Mesothelial cell of epicardium (in vitro differentiated cells): ENCODE data around the gene MTFMT. TPM values are rescaled to one million over a fixed set of nuclear protein-coding genes. Genes with fewer than 3 reads are reported as not detected.
"Not testable (repeated sequence)": the region's sequence is repeated elsewhere in the genome, so short reads cannot be mapped to it uniquely, and the experiment has no call there.

ENCODE experiments used
- DNase-seq, 2 experiments: peaks; one replicate each; pipeline ENCODE4 v3.0.0; 2021; ENCODE audit warnings: low spot score in 2 of 2; ENCODE audit not compliant: unreplicated experiment in 2 of 2
- H3K27ac Mint-ChIP-seq: 2 replicates; pipeline ENCODE4 v1.8.0; 2021; ENCODE audit warnings: mixed read lengths
- H3K27me3 Mint-ChIP-seq: 2 replicates; pipeline ENCODE4 v1.8.0; 2021; ENCODE audit warnings: low read depth, mixed read lengths
- H3K36me3 Mint-ChIP-seq: 2 replicates; pipeline ENCODE4 v1.8.0; 2021; ENCODE audit warnings: mixed read lengths
- H3K4me1 Mint-ChIP-seq: 2 replicates; pipeline ENCODE4 v1.8.0; 2021; ENCODE audit warnings: mixed read lengths
- H3K4me3 Mint-ChIP-seq: 2 replicates; pipeline ENCODE4 v1.8.0; 2021; ENCODE audit warnings: mild to moderate bottlenecking, moderate library complexity, mixed read lengths
- H3K9me3 Mint-ChIP-seq: 2 replicates; pipeline ENCODE4 v1.8.0; 2021; ENCODE audit warnings: mixed read lengths
- total RNA-seq: library from RNA; stranded (reverse); gene quantifications from 3 replicates; pipeline ENCODE4 v1.2.1, GENCODE V29; 2021
- TF ChIP-seq, protein P1 (sequence below): fragments of 200-600 bp; sonication (generic); IDR thresholded peaks from one replicate; pipeline ENCODE4 v1.5.0; 2021; ENCODE audit warnings: antibody characterized with exemption; ENCODE audit not compliant: unreplicated experiment

MTFMT gene
- total RNA-seq, 1 donor from 2014 or later, result 17.8 TPM

DNA sequence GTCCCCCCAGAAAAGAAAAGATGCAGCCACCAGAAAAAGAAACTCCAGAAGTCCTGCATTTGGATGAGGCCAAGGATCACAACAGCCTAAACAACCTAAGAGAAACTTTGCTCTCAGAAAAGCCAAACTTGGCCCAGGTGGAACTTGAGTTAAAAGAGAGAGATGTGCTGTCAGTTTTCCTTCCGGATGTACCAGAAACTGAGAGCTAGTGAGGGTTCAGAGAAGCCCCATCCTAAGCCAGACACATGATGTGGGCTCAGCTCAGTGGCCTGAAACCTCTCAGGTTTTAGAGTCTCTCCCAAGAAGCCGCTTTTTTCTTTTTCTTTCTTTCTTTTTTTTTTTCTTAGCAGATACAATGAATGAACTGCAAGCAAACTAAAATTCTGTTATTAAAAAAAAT lies 23.5 kb upstream of the MTFMT start:
- Mint-ChIP-seq H3K4me1 (peaks cover 14% of the 10 kb centered on the region), H3K4me3 (no peak overlapping the region), H3K27me3 (no peaks in the 10 kb centered on the region), H3K27ac (no peak overlapping the region), H3K9me3 (no peaks in the 10 kb centered on the region), H3K36me3 (no peaks in the 10 kb centered on the region)
- TF ChIP-seq, protein P1, sequence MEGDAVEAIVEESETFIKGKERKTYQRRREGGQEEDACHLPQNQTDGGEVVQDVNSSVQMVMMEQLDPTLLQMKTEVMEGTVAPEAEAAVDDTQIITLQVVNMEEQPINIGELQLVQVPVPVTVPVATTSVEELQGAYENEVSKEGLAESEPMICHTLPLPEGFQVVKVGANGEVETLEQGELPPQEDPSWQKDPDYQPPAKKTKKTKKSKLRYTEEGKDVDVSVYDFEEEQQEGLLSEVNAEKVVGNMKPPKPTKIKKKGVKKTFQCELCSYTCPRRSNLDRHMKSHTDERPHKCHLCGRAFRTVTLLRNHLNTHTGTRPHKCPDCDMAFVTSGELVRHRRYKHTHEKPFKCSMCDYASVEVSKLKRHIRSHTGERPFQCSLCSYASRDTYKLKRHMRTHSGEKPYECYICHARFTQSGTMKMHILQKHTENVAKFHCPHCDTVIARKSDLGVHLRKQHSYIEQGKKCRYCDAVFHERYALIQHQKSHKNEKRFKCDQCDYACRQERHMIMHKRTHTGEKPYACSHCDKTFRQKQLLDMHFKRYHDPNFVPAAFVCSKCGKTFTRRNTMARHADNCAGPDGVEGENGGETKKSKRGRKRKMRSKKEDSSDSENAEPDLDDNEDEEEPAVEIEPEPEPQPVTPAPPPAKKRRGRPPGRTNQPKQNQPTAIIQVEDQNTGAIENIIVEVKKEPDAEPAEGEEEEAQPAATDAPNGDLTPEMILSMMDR, result no peak
- no peak for DNase-seq

DNA sequence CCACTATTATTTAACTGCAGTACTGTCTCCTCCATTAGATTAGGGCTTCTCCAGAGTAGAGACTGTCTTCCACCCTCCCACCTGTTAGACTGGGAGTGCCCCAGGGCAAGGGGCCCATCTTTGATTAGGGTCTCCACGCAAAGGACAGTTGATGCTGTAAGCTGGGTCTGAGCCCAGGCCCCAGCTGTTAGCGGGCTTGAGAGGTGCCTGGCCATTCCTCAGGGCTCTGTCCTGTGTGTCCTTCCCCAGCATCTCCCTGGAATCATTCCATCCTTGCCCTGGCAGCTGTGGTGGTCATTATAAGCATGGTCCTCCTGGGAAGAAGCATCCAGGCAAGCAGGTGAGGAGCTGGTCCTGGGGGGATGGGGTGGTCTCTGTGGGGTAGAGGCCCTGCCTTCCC lies 21.8 kb upstream of the MTFMT start:
- no peaks in the 10 kb centered on the region for H3K9me3 Mint-ChIP-seq
- DNase-seq, result no peak
- peaks cover 14% of the 10 kb centered on the region for H3K4me1 Mint-ChIP-seq
- no peak overlapping the region for H3K4me3 Mint-ChIP-seq
- TF ChIP-seq, protein P1, result no peak
- no peaks in the 10 kb centered on the region for H3K36me3 Mint-ChIP-seq
- no peaks in the 10 kb centered on the region for H3K27me3 Mint-ChIP-seq
- H3K27ac Mint-ChIP-seq, result no peak overlapping the region

DNA sequence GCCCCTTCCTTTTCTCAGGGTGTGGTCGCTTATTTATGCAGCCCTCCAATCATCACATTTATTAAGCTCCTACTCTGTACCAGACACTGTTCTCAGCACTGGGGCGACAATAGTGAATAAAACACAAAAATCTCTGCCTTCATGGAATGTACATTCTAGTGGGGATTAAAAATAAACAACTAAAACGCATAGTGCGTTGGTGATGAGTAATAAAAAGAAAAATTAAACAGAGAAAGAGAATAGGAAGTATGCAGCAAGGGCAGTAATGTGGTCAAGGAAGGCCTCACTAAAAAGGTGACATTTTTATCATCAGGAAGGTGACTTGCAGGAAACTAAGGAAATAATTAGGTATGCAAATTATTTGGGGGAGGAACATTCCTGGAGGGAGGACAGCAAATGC lies 20.8 kb upstream of the MTFMT start:
- Mint-ChIP-seq H3K27ac (no peak overlapping the region), H3K27me3 (no peaks in the 10 kb centered on the region), H3K9me3 (no peaks in the 10 kb centered on the region), H3K4me3 (no peak overlapping the region), H3K4me1 (peaks cover 14% of the 10 kb centered on the region), H3K36me3 (no peaks in the 10 kb centered on the region)
- TF ChIP-seq, protein P1, result no peak
- DNase-seq, result no peak

DNA sequence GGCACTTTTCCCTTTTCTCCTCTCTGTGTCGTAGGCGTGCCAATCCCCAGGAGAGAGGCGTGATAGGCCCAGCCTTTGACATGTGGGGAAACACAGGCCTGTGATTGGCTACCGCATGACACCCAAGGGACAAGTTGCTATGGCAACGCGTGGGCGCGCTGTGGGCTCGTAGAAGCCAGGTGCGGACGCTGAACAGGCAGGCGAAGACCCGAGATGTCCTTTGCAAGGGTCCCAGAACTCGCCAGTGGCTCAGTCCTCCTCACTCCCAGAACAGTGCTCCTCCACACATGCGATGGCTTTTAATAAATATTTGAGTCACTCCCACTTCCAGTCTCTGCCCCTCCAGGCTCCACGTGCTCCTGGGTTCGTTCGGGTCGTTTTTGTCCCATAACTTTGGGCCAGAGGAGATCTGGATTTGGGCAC lies 20.0 kb upstream of the MTFMT start:
- no peaks in the 10 kb centered on the region for H3K36me3 Mint-ChIP-seq
- H3K4me3 Mint-ChIP-seq, result peak overlapping the region; percentile 43
- H3K27ac Mint-ChIP-seq, result peak overlapping the region; percentile 21
- TF ChIP-seq, protein P1, result no peak
- no peaks in the 10 kb centered on the region for H3K9me3 Mint-ChIP-seq
- H3K27me3 Mint-ChIP-seq, result no peaks in the 10 kb centered on the region
- peak; percentile 75 to 80 for DNase-seq
- H3K4me1 Mint-ChIP-seq, result peaks cover 14% of the 10 kb centered on the region

DNA sequence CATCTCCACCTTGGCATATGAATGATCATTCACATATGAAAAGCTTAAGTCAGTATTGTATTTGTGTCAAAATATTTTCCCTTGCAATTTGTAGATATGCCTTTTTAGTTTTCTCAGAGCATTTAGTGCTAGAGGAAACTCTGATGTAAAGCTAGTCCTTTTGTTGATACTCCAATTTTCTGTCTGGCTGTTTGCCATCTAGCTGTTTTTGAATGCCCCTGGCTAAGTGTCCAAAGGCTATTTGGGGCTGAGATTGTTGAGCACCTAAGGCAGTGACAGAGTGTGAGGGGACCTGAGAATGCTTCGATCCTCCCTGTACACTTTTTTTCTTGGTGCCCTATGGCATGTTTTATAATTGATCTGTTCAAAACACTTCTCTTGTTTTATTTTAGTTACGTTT lies 18.8 kb upstream of the MTFMT start:
- H3K4me3 Mint-ChIP-seq, result no peak overlapping the region
- no peak for DNase-seq
- TF ChIP-seq, protein P1, result no peak
- H3K27me3 Mint-ChIP-seq, result no peaks in the 10 kb centered on the region
- H3K4me1 Mint-ChIP-seq, result peaks cover 14% of the 10 kb centered on the region
- no peak overlapping the region for H3K27ac Mint-ChIP-seq
- no peaks in the 10 kb centered on the region for H3K9me3 Mint-ChIP-seq
- H3K36me3 Mint-ChIP-seq, result no peaks in the 10 kb centered on the region

DNA sequence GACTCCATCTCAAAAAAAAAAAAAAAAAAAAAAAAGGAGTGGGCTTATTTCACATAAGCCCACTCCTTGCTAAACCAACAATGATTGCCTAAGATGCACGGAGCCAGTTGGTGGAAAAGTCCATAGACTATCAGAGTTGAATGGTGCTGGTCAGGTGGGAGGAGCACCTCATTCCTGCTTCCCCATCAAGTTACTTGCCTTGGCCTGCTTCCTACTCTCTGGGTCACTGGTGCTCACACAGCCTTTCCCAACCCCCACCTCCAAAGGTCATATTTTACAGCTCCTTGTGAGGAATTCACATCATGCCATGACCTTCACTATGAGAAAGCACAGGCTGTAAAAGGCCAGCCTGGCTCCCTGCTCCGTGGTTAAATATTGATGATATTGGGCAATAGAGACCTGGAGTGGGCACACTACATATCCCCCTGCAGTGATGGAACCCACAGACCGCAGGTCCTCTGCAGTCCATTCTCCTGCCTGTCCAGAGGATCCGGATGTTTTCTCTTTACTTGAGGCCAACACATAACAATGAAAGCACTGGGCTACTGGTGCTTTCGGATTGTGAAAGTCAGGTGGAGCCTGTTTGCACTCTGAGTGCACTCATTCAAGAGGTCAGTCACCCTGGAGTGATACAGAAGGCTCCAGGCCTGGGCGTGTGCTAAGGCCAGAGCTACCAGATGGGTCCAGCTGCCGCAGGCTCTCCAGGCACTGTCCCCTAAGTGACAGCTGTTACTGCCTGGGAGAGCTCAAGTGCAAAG lies 15.5 kb upstream of the MTFMT start, which contains the start of gene SLC51B:
Gene SLC51B, plus strand, starts transcription at position 664 of the 758 bp plus-strand sequence. CDS start 4,618 bp downstream, outside the sequence.
- H3K36me3 Mint-ChIP-seq, result no peaks in the 10 kb centered on the region
- peaks cover 13% of the 10 kb centered on the region for H3K4me1 Mint-ChIP-seq
- TF ChIP-seq, protein P1, result no peak
- H3K4me3 Mint-ChIP-seq, result no peak within 1 kb of the TSS
- no peak for DNase-seq
- no peaks in the 10 kb centered on the region for H3K9me3 Mint-ChIP-seq
- H3K27ac Mint-ChIP-seq, result no peak within 1 kb of the TSS
- no peaks in the 10 kb centered on the region for H3K27me3 Mint-ChIP-seq

DNA sequence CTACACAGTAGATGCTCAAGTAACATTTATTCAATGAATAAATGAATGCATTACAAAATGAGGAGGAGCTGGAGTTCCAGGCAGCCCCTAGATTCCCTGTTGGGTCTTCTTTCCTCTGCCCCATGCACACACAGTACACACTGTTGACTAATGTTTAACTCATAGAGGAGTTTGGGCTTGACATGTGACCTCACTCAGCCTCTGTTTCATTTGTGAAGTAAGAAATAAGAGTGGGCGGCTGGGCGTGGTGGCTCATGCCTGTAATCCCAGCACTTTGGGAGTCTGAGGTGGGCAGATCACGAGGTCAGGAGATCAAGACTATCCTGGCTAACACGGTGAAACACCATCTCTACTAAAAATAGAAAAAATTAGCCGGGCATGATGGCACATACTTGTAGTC lies 14.8 kb upstream of the MTFMT start:
- not testable (repeated sequence) for H3K27ac Mint-ChIP-seq, H3K4me3 Mint-ChIP-seq, H3K36me3 Mint-ChIP-seq, H3K9me3 Mint-ChIP-seq, H3K27me3 Mint-ChIP-seq, DNase-seq, H3K4me1 Mint-ChIP-seq
